Mesendoderm (in vitro differentiated cells): ENCODE data around the gene SCN8A.
"Not testable (repeated sequence)": the region's sequence is repeated elsewhere in the genome, so short reads cannot be mapped to it uniquely, and the experiment has no call there.

Experiments
- DNase-seq: peaks from one replicate; pipeline ENCODE4 v3.0.0; 2013
- H2AK5ac ChIP-seq: 2 replicates; pipeline ENCODE4 v1.6.1; 2013; ENCODE audit warnings: low read length, inconsistent platforms
- H2BK120ac ChIP-seq: 2 replicates; pipeline ENCODE4 v1.6.1; 2013; ENCODE audit warnings: low read depth, mild to moderate bottlenecking, low read length, moderate library complexity, mixed read lengths
- H2BK15ac ChIP-seq: replicated peaks from 2 replicates; pipeline ENCODE4 v1.6.1; 2013; ENCODE audit warnings: low read depth, mild to moderate bottlenecking, moderate library complexity
- H2BK5ac ChIP-seq: 2 replicates; pipeline ENCODE4 v1.6.1; 2013; ENCODE audit warnings: low read length, inconsistent platforms
- H3K18ac ChIP-seq: 2 replicates; pipeline ENCODE4 v1.6.1; 2013; ENCODE audit warnings: mild to moderate bottlenecking, low read length, mixed read lengths
- H3K23ac ChIP-seq: one replicate; pipeline ENCODE4 v1.6.1; 2013; ENCODE audit warnings: low read length
- H3K27ac ChIP-seq: 2 replicates; pipeline ENCODE4 v1.5.1; 2013; ENCODE audit warnings: low read depth, mild to moderate bottlenecking, inconsistent platforms, low read length, moderate library complexity
- H3K27me3 ChIP-seq: 2 replicates; pipeline ENCODE4 v1.6.1; 2013; ENCODE audit warnings: low read length, control low read depth, mild to moderate bottlenecking, inconsistent platforms; ENCODE audit not compliant: insufficient read depth, poor library complexity
- H3K36me3 ChIP-seq: 2 replicates; pipeline ENCODE4 v1.6.1; 2013; ENCODE audit warnings: low read length, inconsistent platforms; ENCODE audit not compliant: control insufficient read depth, insufficient read depth
- H3K4ac ChIP-seq: one replicate; pipeline ENCODE4 v1.6.1; 2013; ENCODE audit warnings: low read depth, mild to moderate bottlenecking, low read length, moderate library complexity
- H3K4me1 ChIP-seq: 2 replicates; pipeline ENCODE4 v1.6.1; 2013; ENCODE audit warnings: low read depth, low read length, inconsistent platforms; ENCODE audit not compliant: control insufficient read depth
- H3K4me2 ChIP-seq: 2 replicates; pipeline ENCODE4 v1.6.1; 2013; ENCODE audit warnings: low read length
- H3K4me3 ChIP-seq: 2 replicates; pipeline ENCODE4 v1.5.1; 2013; ENCODE audit warnings: mild to moderate bottlenecking, low read length
- H3K56ac ChIP-seq: one replicate; pipeline ENCODE4 v1.6.1; 2013; ENCODE audit warnings: low read length
- H3K79me1 ChIP-seq: 2 replicates; pipeline ENCODE4 v1.6.1; 2013; ENCODE audit warnings: low read length, inconsistent platforms
- H3K79me2 ChIP-seq: 2 replicates; pipeline ENCODE4 v1.6.1; 2013; ENCODE audit warnings: mild to moderate bottlenecking, low read length; ENCODE audit not compliant: control insufficient read depth, insufficient read depth
- H3K9ac ChIP-seq: 2 replicates; pipeline ENCODE4 v1.6.1; 2013; ENCODE audit warnings: low read length, inconsistent platforms
- H4K5ac ChIP-seq: one replicate; pipeline ENCODE4 v1.6.1; 2013; ENCODE audit warnings: low read length
- H4K8ac ChIP-seq: one replicate; pipeline ENCODE4 v1.6.1; 2013; ENCODE audit warnings: low read depth, mild to moderate bottlenecking, control low read depth, low read length, moderate library complexity
- WGBS: extraction: QIAGEN DNeasy Blood & Tissue Kit; methylation state at CpG from one replicate; pipeline ENCODE4 v1.1.7; 2013; ENCODE audit warnings: low lambda C conversion rate, missing lambda C conversion rate; ENCODE audit not compliant: insufficient coverage; ENCODE audit errors: extremely low coverage; 5-methylcytosine and 5-hydroxymethylcytosine counted together

The SCN8A gene

DNA sequence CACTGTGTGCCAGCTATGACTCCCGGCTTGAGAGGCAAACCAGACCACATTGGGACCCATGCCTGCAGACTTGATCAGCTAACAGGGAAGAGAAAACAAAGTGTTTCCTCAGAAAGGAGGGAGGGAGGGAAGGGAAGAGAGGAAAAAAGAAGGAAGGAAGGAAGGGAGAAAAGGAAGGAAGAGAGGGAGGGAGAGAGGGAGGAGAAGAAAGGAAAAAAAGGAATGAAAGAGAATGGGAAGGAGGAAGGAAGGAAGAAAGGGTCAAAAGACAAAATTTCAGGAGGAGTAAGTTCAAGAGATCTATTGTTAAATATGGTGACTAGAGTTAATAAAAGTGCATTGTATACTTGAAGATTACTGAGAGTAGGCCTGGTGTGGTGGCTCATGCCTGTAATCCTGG lies 238.6 kb downstream of the SCN8A start:
- no CpG with 5 or more reads among the region's 1 CpG for WGBS

DNA sequence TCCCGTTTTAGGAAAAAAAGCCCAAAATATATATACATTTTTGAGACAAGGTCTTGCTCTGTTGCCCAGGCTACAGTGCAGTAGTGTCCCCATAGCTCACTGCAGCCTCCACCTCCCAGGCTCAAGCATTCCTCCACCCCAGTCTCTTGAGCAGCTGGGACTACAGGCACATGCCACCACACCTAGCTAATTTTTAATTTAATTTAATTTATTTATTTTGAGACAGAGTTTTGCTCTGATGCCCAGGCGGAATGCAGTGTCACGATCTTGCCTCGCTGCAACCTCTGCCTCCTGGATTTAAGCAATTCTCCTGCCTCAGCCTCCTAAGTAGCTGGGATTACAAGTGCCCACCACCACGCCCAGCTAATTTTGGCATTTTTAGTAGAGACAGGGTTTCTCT lies 240.8 kb downstream of the SCN8A start:
- H3K79me2 ChIP-seq, H4K8ac ChIP-seq, H3K4me3 ChIP-seq, H2BK5ac ChIP-seq, H3K4ac ChIP-seq, H2BK120ac ChIP-seq, H4K5ac ChIP-seq, DNase-seq, H3K18ac ChIP-seq, H3K27me3 ChIP-seq, H3K36me3 ChIP-seq, H2BK15ac ChIP-seq, H3K79me1 ChIP-seq, H2AK5ac ChIP-seq, H3K4me2 ChIP-seq, H3K27ac ChIP-seq, H3K56ac ChIP-seq, H3K9ac ChIP-seq: not testable (repeated sequence)
- Histone ChIP-seq H3K4me1 (peaks cover 12% of the 10 kb centered on the region), H3K23ac (peak overlapping the region; percentile 1)
- no CpG with 5 or more reads among the region's 5 CpGs for WGBS

More for the DNA sequence above, 238.6 kb downstream of the SCN8A start:
- Histone ChIP-seq H3K4me3 (no peak overlapping the region), H3K4me1 (peaks cover 12% of the 10 kb centered on the region), H3K9ac (no peak overlapping the region), H3K27me3 (no peaks in the 10 kb centered on the region), H3K27ac (no peak overlapping the region), H2AK5ac (no peak overlapping the region), H2BK120ac (no peak overlapping the region), H3K23ac (no peak overlapping the region), H3K4ac (no peak overlapping the region), H2BK15ac (no peak overlapping the region), H4K5ac (no peak overlapping the region), H3K56ac (peak overlapping the region; percentile 29), H4K8ac (no peak overlapping the region), H3K79me2 (no peaks in the 10 kb centered on the region), H3K18ac (no peak overlapping the region), H3K36me3 (no peaks in the 10 kb centered on the region), H3K79me1 (no peaks in the 10 kb centered on the region), H3K4me2 (no peak overlapping the region), H2BK5ac (no peak overlapping the region)
- DNase-seq: no peak

DNA sequence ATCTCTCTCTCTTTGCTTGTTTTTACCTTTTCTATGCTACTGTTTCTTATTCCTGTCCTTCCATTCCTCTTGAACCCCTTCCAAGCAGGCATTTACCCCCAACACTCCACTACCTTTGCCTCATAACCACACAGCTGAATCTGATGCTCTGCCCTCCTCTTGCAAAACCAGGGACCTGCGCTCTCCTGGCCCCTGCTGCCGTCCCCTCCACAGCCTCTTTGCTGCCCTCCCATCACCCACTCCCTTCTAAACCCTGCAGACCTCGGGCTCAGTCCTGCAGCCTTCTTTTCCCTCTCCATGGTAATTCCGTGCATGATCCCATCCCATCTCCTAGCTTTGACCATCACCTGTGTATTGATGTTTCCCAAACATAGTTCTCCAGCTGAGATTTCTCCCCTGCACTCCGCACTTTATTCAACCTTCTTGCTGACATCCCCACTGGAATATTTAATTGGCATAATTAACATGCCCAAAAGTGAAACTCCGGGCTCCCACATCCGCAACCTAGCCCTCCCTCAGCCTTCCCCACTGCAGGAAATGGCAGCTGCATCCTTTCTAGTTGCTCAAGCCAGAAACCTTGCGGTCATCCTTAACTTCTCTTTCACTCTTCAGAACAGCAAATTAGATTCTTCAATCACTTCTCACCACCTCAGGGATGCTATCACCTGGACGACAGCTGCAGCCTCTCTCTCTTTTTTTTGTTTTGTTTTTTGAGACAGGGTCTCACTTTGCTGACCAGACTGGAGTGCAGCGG lies 241.5 kb downstream of the SCN8A start:
- Histone ChIP-seq H3K27ac (no peak overlapping the region), H2BK15ac (no peak overlapping the region), H3K79me2 (no peaks in the 10 kb centered on the region), H3K4ac (no peak overlapping the region), H3K79me1 (no peaks in the 10 kb centered on the region), H3K4me2 (no peak overlapping the region), H3K4me1 (peaks cover 12% of the 10 kb centered on the region), H3K27me3 (no peaks in the 10 kb centered on the region), H3K36me3 (no peaks in the 10 kb centered on the region), H4K5ac (no peak overlapping the region), H2AK5ac (no peak overlapping the region), H4K8ac (no peak overlapping the region), H3K56ac (no peak overlapping the region), H2BK120ac (no peak overlapping the region), H3K9ac (no peak overlapping the region), H3K18ac (no peak overlapping the region), H2BK5ac (no peak overlapping the region), H3K4me3 (no peak overlapping the region), H3K23ac (no peak overlapping the region)
- no peak for DNase-seq
- WGBS: no CpG with 5 or more reads among the region's 10 CpGs

DNA sequence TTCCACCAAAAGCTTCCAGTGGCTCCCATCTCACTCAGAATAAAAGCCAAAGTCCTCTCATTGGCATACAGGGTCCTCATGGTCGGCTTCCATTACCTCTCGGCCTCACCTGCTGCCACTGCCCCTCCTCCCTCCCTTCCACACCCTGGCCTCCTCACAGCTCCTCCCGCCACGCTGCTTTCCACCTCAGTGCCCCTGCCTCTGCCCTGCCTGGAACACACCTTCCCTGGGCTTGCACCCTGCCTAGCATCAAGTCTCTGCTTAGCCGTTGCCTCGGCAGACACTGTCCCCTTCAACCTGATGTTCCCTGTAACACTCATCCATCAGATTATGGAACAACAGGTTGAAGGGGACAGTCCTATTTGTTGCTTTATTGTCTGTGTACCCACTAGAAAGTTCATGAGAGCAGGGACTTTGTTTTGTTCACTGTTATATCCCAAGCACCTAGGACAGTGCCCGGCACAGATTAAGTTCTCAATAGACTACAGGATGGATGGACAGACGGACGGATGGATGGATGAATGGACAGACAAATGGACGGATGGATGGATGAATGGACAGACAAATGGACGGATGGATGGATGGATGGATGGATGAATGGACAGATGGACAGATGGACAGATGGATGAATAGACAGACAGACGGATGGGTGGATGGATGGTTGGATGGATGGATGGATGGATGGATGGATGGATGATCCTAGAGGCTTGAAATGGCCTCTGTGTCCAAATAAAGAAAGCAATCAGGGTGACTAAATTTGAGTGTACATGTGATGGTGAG lies 242.6 kb downstream of the SCN8A start:
- H4K5ac ChIP-seq: no peak overlapping the region
- no peaks in the 10 kb centered on the region for H3K79me1 ChIP-seq
- H3K27ac ChIP-seq: no peak overlapping the region
- H3K23ac ChIP-seq: no peak overlapping the region
- no peak overlapping the region for H3K4me2 ChIP-seq
- no peak for DNase-seq
- peaks cover 2% of the 10 kb centered on the region for H3K4me1 ChIP-seq
- no peak overlapping the region for H2BK15ac ChIP-seq
- H3K56ac ChIP-seq: no peak overlapping the region
- H2AK5ac ChIP-seq: no peak overlapping the region
- no peaks in the 10 kb centered on the region for H3K36me3 ChIP-seq
- H3K18ac ChIP-seq: no peak overlapping the region
- H3K9ac ChIP-seq: no peak overlapping the region
- no peaks in the 10 kb centered on the region for H3K27me3 ChIP-seq
- H3K4ac ChIP-seq: no peak overlapping the region
- no peak overlapping the region for H3K4me3 ChIP-seq
- no peak overlapping the region for H2BK5ac ChIP-seq
- H2BK120ac ChIP-seq: no peak overlapping the region
- H4K8ac ChIP-seq: no peak overlapping the region
- no peaks in the 10 kb centered on the region for H3K79me2 ChIP-seq
- no CpG with 5 or more reads among the region's 12 CpGs for WGBS

DNA sequence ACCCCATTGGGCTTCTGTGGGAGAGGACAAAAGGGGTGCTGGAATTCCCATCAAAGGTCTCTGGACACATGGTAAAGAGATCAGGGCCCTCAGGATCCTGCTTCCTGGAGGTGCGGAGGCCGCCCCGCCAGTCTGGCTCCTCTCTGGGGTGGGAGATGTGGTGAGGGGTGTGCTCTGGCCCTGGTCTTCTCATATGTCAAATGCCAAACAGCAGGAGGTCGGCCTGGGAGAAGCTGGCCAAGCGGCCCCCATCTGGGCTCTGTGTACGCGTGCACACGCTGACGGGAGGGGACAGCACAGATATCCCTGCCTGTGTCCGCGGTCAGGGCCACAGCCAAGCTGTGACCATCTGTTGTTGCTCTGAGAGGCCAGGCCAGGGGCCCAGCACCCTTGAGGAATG lies 243.4 kb downstream of the SCN8A start:
- H3K27me3 ChIP-seq: no peaks in the 10 kb centered on the region
- H2BK5ac ChIP-seq: no peak overlapping the region
- H3K4me1 ChIP-seq: no peaks in the 10 kb centered on the region
- H3K4me3 ChIP-seq: no peak overlapping the region
- H2BK120ac ChIP-seq: no peak overlapping the region
- H3K56ac ChIP-seq: no peak overlapping the region
- no peak for DNase-seq
- no peaks in the 10 kb centered on the region for H3K36me3 ChIP-seq
- H3K79me1 ChIP-seq: no peaks in the 10 kb centered on the region
- no peak overlapping the region for H4K8ac ChIP-seq
- WGBS: no CpG with 5 or more reads among the region's 11 CpGs
- H3K23ac ChIP-seq: no peak overlapping the region
- no peak overlapping the region for H3K4ac ChIP-seq
- H3K4me2 ChIP-seq: no peak overlapping the region
- no peak overlapping the region for H2AK5ac ChIP-seq
- H3K27ac ChIP-seq: no peak overlapping the region
- no peak overlapping the region for H2BK15ac ChIP-seq
- no peak overlapping the region for H3K9ac ChIP-seq
- H4K5ac ChIP-seq: no peak overlapping the region
- H3K18ac ChIP-seq: no peak overlapping the region
- H3K79me2 ChIP-seq: no peaks in the 10 kb centered on the region
